Measurements from ENCODE around the gene ARF1. TPM values are rescaled to one million over a fixed set of nuclear protein-coding genes. Genes with fewer than 3 reads are reported as not detected.

Gene ARF1
- polyA plus RNA-seq, 1 donor (not counting 4 experiments of a cell fraction or from before 2014, with no cell fraction given) = 295 TPM

DNA sequence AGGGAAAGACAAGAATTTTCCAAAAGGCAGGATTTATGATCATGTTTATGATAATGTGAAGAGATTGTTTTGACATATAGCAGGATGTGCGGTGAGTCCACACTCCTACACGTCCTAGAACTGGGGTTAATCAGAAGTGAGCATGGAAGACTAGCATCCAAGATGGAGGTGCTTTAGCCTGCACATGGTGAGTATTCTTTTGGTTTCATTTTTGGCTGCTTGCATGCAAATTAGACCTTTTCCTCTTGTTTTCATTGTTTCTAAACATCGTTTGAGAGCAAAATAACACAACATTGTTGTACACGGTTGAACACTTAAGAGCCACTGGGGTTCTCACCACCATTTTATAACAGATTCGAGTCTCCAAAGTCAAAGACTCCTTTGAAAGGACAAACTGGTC is 42.7 kb downstream of the ARF1 start:
- dilution Hi-C loops (cut with MboI; ENCODE audit: extremely low pct_ligation_motif_present, low sequenced_read_pairs) = no loop called here
- H4K20me1 ChIP-seq (ENCODE audit: control insufficient read depth, extremely low read depth, insufficient read depth, low read length) = no peaks in the 10 kb centered on the region
- H3K9ac ChIP-seq (ENCODE audit: control insufficient read depth, extremely low read depth, insufficient read depth, low read length) = no peak overlapping the region
- no peaks in the 10 kb centered on the region for H3K36me3 ChIP-seq (ENCODE audit: control insufficient read depth in 2 of 2, extremely low read depth in 1 of 2, insufficient read depth in 2 of 2, low read length in 2 of 2)
- no peak overlapping the region for H2AFZ ChIP-seq (ENCODE audit: control insufficient read depth, low read length)
- no peak for DNase-seq (ENCODE audit: low read depth, low spot score)
- no peak overlapping the region for H3K4me2 ChIP-seq (ENCODE audit: control insufficient read depth, extremely low read depth, insufficient read depth, low read depth, low read length)
- no peak overlapping the region for H3K4me3 ChIP-seq (ENCODE audit: control insufficient read depth in 2 of 3, extremely low read depth in 1 of 3, insufficient read depth in 2 of 3, low read depth in 1 of 3, low read length in 3 of 3)
- H3K9me1 ChIP-seq (ENCODE audit: control insufficient read depth, extremely low read depth, insufficient read depth, low read length) = no peaks in the 10 kb centered on the region
- H3K27me3 ChIP-seq (ENCODE audit: control insufficient read depth, extremely low read depth, insufficient read depth, low read length) = no peaks in the 10 kb centered on the region
- H3K4me1 ChIP-seq (ENCODE audit: control insufficient read depth, extremely low read depth, insufficient read depth, low read length) = peaks cover 13% of the 10 kb centered on the region
- TF ChIP-seq EZH2 (IDR thresholded peaks at IDR 0.05; ENCODE audit: low read length) = no peak
- TF ChIP-seq, protein P1, sequence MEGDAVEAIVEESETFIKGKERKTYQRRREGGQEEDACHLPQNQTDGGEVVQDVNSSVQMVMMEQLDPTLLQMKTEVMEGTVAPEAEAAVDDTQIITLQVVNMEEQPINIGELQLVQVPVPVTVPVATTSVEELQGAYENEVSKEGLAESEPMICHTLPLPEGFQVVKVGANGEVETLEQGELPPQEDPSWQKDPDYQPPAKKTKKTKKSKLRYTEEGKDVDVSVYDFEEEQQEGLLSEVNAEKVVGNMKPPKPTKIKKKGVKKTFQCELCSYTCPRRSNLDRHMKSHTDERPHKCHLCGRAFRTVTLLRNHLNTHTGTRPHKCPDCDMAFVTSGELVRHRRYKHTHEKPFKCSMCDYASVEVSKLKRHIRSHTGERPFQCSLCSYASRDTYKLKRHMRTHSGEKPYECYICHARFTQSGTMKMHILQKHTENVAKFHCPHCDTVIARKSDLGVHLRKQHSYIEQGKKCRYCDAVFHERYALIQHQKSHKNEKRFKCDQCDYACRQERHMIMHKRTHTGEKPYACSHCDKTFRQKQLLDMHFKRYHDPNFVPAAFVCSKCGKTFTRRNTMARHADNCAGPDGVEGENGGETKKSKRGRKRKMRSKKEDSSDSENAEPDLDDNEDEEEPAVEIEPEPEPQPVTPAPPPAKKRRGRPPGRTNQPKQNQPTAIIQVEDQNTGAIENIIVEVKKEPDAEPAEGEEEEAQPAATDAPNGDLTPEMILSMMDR (optimal IDR thresholded peaks at IDR 0.05 in 1 of 3, IDR thresholded peaks at IDR 0.05 in 1 of 3, conservative IDR thresholded peaks at IDR 0.05 in 1 of 3; ENCODE audit: extremely low read depth in 1 of 3, insufficient read depth in 2 of 3, low read length in 3 of 3) = no peak
- H3K79me2 ChIP-seq (ENCODE audit: control insufficient read depth, insufficient read depth, low read length) = no peaks in the 10 kb centered on the region
- FAIRE-seq = no peak
- no peak overlapping the region for H3K27ac ChIP-seq (ENCODE audit: control insufficient read depth, insufficient read depth, low read length)
- no peaks in the 10 kb centered on the region for H3K9me3 ChIP-seq (ENCODE audit: control insufficient read depth, low read depth, low read length)

DNA sequence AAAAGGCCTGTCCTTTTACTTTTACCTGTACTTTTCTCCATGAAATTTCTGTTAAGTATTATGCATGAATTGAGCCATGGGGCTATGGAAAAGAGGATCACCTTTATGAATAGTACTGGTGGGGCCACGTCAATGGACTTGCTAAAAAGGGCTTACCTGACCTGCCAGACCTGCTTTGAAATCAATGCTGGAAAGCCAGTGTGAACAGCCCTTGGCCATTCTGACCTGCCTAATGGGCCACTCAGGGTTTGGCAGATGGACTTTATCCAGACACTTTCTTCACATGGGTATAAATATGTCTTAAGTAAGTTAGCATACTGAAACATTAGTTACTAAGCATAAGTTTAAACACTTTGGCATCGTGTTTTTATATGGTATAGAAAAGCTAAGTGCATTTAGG is 49.3 kb downstream of the ARF1 start:
- Histone ChIP-seq H2AFZ (ENCODE audit: control insufficient read depth, low read length) (peak overlapping the region; percentile 15), H3K9ac (ENCODE audit: control insufficient read depth, extremely low read depth, insufficient read depth, low read length) (no peak overlapping the region), H3K9me3 (ENCODE audit: control insufficient read depth, low read depth, low read length) (no peaks in the 10 kb centered on the region), H3K27ac (ENCODE audit: control insufficient read depth, insufficient read depth, low read length) (peak overlapping the region; percentile 33), H3K9me1 (ENCODE audit: control insufficient read depth, extremely low read depth, insufficient read depth, low read length) (no peaks in the 10 kb centered on the region), H3K27me3 (ENCODE audit: control insufficient read depth, extremely low read depth, insufficient read depth, low read length) (no peaks in the 10 kb centered on the region), H3K4me3 (ENCODE audit: control insufficient read depth in 2 of 3, extremely low read depth in 1 of 3, insufficient read depth in 2 of 3, low read depth in 1 of 3, low read length in 3 of 3) (no peak overlapping the region), H3K79me2 (ENCODE audit: control insufficient read depth, insufficient read depth, low read length) (no peaks in the 10 kb centered on the region), H3K4me2 (ENCODE audit: control insufficient read depth, extremely low read depth, insufficient read depth, low read depth, low read length) (peak overlapping the region; percentile 72), H4K20me1 (ENCODE audit: control insufficient read depth, extremely low read depth, insufficient read depth, low read length) (no peaks in the 10 kb centered on the region), H3K36me3 (ENCODE audit: control insufficient read depth in 2 of 2, extremely low read depth in 1 of 2, insufficient read depth in 2 of 2, low read length in 2 of 2) (no peaks in the 10 kb centered on the region), H3K4me1 (ENCODE audit: control insufficient read depth, extremely low read depth, insufficient read depth, low read length) (peaks cover 10% of the 10 kb centered on the region)
- dilution Hi-C loops (cut with MboI; ENCODE audit: extremely low pct_ligation_motif_present, low sequenced_read_pairs) = no loop called here
- TF ChIP-seq, protein P1 (optimal IDR thresholded peaks at IDR 0.05 in 1 of 3, IDR thresholded peaks at IDR 0.05 in 1 of 3, conservative IDR thresholded peaks at IDR 0.05 in 1 of 3; ENCODE audit: extremely low read depth in 1 of 3, insufficient read depth in 2 of 3, low read length in 3 of 3) = no peak
- TF ChIP-seq EZH2 (IDR thresholded peaks at IDR 0.05; ENCODE audit: low read length) = no peak
- no peak for FAIRE-seq
- DNase-seq (ENCODE audit: low read depth, low spot score) = no peak

Data from keratinocyte (primary cell).